Activated gamma-delta T cell treated with anti-CD3 and anti-CD28 coated beads, Interleukin-2, amount 50 U/mL, for 16 hours (primary cell): ENCODE results near the gene PRKCQ.
A peak's percentile ranks its signal among the peaks of the same experiment; 100 is the strongest.
"Not testable (repeated sequence)": the region's sequence is repeated elsewhere in the genome, so short reads cannot be mapped to it uniquely, and the experiment has no call there.

Experiments
- DNase-seq: peaks from one replicate; pipeline ENCODE4 v3.0.0-alpha.2; 2020; ENCODE audit warnings: low read depth

Gene PRKCQ

DNA sequence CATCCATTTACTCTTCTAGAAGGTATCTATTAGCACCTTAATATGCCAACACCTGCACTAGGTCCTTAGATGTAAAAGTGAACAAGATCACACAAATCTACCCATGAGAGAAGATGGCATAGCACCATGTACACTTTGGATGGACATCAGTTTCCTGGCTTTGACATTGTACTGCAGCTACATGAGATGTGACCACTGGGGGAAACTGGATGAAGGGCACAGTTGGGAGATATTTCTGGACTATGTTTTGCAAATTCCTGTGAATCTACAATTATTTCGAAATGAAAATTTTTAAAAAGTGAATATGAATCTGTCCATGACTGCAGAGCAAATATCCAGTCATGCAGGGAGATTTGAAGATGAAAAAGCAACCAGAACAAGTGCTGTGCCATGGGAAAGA, 124.5 kb downstream of the PRKCQ start:
- no peak for DNase-seq

DNA sequence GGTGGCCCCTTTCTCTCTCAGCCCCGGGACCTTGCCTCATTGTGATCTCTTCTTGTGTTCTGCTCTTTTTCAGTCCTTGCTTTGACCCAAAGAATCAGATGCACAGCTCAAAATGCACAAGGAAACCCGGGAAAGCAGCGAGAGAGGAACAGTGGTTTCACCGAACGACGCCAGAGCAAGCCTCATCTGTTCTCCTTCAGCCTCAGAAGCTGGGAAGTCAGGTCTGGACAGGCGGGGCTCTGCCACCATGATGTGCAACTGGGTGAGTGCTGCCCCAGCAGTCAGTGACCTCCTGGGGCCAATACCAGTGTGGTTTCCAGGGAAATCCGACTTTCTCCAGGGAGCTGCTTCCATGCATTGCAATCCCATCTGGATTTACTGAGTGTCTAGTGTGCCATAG, 133.4 kb downstream of the PRKCQ start:
- DNase-seq: no peak

DNA sequence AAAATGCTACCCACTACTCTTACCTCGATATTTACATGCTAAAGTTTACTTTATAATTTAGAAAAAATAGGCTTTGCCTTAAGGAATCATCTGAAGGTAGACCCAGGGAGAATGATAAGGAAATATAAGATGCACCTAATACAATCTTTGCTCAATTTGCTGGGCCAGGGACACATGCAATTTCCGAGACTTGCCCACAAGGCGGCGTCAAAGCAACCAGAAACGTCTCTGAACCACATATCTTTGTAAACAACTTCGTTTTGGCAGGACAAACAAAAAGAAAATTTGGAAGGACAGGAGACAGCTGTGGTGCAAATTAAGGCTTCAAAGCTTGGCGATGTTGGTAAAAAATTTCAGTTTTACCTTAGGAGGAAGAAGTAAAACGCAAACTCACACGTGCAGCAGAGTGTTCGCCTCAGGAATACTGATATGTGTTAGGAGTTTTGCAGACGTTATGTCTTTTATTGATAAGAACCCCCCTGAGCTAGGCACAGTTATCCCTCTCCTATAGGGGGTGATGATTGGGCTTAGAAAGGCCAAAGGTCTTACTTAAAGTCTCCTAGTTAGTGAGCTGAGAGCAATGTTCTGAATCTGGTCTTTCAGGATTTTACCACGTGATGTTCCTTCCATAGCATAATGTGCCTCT, 134.3 kb downstream of the PRKCQ start:
- peak; percentile 51 for DNase-seq

GRCh38 chr10:6439875-6440274, 140.2 kb downstream of the PRKCQ start:
- not testable (repeated sequence) for DNase-seq

- DNase-seq: no peak
Measured at GRCh38 chr10:6431861-6432260, 148.2 kb downstream of the PRKCQ start.

GRCh38 chr10:6431186-6431585, 148.9 kb downstream of the PRKCQ start:
- no peak for DNase-seq

DNA sequence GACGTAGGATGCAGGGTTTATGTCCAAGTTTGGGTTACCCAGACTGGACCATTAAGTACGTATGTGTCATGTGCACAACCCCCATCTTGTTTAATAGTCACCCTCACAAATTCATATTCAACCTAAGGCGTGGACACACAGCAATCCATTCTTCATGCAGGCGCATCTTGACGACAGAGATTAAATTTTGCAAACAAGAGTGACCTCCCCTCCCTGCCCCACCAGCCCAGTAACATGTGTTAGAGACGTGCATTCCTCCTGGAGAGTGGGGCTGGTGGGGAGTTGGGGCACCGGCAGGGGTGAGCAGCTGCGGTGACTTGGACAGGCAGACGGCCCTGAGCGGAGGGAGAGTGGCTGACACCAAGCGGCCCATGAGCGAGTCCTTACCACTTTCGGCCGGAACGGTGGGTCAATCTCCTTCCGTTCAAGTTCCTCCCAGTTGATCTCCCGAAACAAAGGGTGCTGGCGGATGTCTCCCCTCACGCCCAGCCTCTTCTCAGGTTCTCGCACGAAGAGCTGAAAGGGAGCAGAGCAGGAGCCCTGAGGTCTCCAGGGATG, 149.6 kb downstream of the PRKCQ start:
- no peak for DNase-seq

GRCh38 chr10:6427357-6427959, 152.6 kb downstream of the PRKCQ start:
- DNase-seq: no peak

DNA sequence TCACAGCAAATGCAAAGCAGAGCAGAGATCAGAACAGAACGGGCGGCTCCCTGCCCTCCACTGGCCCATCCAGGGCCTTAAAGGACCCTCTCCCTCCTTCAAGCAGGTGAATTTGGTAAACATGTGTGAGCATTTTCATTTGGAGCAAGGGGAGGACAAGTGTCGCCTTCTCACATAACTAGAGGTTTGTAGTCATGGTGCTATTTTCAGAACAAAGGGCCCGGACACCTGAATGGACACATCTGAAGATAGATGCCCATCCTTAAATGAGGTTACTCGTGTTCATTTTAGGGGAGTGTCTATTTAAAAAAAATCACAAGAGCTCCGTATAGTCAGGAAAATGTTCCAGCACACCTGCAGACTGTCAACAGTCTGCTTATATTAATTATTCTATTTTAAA, 153.8 kb downstream of the PRKCQ start:
- DNase-seq: no peak

GRCh38 chr10:6423413-6424170, 156.5 kb downstream of the PRKCQ start:
- DNase-seq: no peak

- DNase-seq: no peak
Measured at GRCh38 chr10:6423004-6423403, 157.1 kb downstream of the PRKCQ start.

GRCh38 chr10:6418613-6419216, 161.4 kb downstream of the PRKCQ start:
- DNase-seq: no peak

GRCh38 chr10:6418167-6418566, 161.9 kb downstream of the PRKCQ start:
- no peak for DNase-seq

DNA sequence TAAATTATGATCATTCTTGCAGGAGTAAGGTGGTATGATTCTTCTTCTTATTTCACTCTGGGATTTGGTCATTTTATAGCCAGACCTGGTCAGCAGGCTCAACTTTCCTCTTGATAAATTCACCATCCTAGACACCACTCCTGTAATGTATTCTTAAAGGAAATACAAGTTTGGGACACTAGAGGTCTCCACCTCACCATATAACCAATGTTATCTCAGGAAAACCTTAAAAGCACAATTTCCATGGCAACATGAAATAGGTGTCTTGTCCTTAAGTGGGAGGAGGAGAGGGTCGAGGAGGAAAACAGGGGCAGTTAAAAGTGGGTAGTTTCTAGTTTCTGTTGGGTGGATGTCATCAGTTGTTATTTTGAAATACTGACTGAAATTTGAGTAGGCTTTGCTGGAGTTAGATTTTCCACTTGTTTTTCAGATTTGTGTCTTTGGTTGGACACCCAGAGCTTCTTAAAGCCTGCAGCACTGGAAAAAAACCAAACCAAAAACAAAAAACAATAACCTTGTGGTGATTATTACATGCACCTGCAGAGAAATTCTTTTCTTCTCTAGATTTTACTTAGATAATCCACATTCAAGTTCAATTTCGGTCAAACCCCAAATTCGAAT, 163.1 kb downstream of the PRKCQ start:
- DNase-seq: no peak

DNA sequence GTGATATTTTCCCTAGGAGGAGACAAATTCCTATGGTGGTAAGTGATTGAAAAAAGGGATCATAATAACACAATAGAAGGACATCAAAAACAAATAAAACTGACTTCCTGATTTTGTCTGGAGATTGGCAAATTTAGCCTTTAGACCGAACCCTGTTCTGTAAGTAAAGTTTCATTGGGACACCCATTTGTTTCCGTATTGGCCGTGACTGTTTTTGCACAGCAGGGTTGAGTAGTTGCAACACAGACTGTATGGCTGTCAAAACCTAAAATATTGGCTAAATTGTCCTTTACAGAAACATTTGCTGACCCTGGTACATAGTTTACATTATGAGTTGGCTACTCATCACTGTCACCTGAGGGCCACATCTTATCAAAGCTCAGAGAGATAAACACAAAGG, 168.6 kb downstream of the PRKCQ start:
- DNase-seq: no peak

DNA sequence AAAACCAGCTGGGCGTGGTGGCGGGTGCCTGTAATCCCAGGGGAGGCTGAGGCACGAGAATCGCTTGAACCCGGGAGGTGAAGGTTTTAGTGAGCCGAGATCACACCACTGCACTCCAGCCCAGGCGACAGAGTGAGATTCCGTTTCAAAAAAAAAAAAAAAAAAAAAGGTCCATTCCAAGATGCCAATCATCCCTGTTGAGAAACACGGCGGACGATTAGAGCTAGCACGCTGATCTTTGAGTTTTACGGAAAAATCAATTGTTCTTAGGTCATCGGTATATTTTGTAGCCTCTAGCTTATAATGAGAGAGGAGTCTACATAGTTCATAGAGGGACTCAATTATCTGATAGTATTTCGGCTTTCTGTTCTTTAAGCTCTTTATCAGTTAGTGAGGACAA, 169.2 kb downstream of the PRKCQ start:
- no peak for DNase-seq

- DNase-seq: peak; percentile 36
Measured at GRCh38 chr10:6409971-6410643, 170.0 kb downstream of the PRKCQ start.

DNA sequence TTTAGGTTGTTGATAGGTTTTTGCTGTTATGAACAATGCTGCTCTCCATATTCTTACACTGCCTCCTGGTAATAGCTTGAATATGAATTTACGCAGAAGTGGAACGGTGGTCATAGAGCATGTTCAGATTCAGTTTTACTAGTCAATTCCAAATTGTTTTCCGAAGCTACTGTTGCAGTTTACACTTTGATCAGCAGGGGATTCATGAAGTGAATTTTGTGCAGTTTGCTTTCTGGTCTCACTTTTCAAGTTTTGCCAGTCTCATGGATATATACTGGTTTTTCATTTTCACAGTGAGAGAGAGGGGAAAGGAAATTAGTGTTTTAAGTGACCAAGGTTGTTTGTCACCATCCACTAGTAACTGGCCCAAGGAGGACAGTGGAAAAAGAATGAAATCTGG, 171.3 kb downstream of the PRKCQ start:
- no peak for DNase-seq

DNA sequence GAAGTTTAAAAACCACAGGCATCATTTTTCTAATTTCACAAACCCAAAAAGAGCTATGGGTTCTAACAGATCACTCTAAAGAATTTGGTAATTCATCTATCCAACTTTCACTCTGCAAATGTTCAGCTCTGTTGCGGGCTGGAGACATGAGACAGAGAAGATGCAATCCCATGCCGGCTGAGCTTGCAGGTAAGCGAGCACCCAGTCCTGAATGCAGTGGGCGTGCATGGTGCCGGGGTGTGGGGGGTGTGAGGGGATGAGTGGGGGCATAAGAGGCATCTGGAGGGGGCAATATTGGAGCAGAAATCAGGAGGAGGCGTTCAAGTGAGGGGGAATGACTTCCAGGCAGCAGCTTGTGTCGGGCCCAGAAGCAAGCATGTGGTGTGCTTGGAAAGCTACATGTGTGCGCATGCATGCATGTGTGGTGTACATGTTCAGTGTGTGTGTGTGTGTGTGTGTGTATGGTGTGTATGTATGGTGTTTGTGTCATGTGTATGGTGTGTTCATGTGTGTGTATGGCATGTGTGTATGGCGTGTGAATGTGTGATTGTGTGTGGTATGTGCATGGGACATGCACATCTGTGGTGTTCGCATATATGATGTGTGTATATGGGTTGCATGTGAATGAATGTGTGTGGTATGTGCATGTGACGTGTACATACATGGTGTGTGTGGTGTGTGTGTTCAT, 172.9 kb downstream of the PRKCQ start:
- no peak for DNase-seq

- no peak for DNase-seq
Measured at GRCh38 chr10:6406220-6407033, 173.6 kb downstream of the PRKCQ start.
